Fibroblast of lung (primary cell): Measurements from ENCODE around the gene UBE2N.
"Not testable (repeated sequence)": the region's sequence is repeated elsewhere in the genome, so short reads cannot be mapped to it uniquely, and the experiment has no call there.

Source experiments
- CTCF ChIP-seq, 2 donors: IDR thresholded peaks in 1 of 2; conservative IDR thresholded peaks in 1 of 2; 1 replicate in 1 of 2; 2 replicates in 1 of 2; pipeline ENCODE4 v1.5.1; 2011 to 2012; ENCODE audit warnings: low read length in 2 of 2, control low read depth in 1 of 2, inconsistent platforms in 1 of 2, low read depth in 1 of 2, mild to moderate bottlenecking in 1 of 2
- EZH2 ChIP-seq: IDR thresholded peaks from 2 replicates; pipeline ENCODE4 v1.5.1; 2012; ENCODE audit warnings: low read length, control low read depth, mild to moderate bottlenecking; ENCODE audit errors: missing control alignments

- TF ChIP-seq CTCF (conservative IDR thresholded peaks at IDR 0.05 in 1 of 2, IDR thresholded peaks at IDR 0.05 in 1 of 2; ENCODE audit: low read depth in 1 of 2, low read length in 2 of 2); EZH2: not testable (repeated sequence)
Measured at GRCh38 chr12:93411060-93411459, 30.7 kb downstream of the UBE2N start.
